Lower leg skin (tissue), 3 donors: ENCODE results near the gene MORC1.

Source experiments
- CTCF ChIP-seq, 3 donors: fragments of 450-650 bp; IDR thresholded peaks; one replicate each; pipeline ENCODE4 v1.5.1; 2016; ENCODE audit warnings: antibody characterized with exemption in 3 of 3, mild to moderate bottlenecking in 3 of 3, moderate library complexity in 2 of 3
- POLR2A ChIP-seq, 2 donors: fragments of 450-650 bp; IDR thresholded peaks; one replicate each; pipeline ENCODE4 v1.6.1; 2016 to 2017; ENCODE audit warnings: antibody characterized with exemption in 2 of 2, mild to moderate bottlenecking in 1 of 2, moderate library complexity in 1 of 2

- TF ChIP-seq CTCF (IDR thresholded peaks at IDR 0.05) = no peak
- TF ChIP-seq POLR2A (IDR thresholded peaks at IDR 0.05) = no peak
Observed at GRCh38 chr3:108940166-108940565, 177.8 kb downstream of the MORC1 start.
